NCI-H1105 (cell line): ENCODE measurements around the gene SRPK3.

Experiments
- DNase-seq: peaks from one replicate; lab custom pipeline; 2025; lab: John Stamatoyannopoulos, UW

Gene SRPK3

GRCh38 chrX:153831429-153832150 is 50.7 kb downstream of the SRPK3 start:
- DNase-seq = no peak

- DNase-seq = no peak
Observed at GRCh38 chrX:153832728-153833127, 51.9 kb downstream of the SRPK3 start.
